Tibial artery (tissue), 4 donors: ENCODE data around the gene IRF2.

Experiments used
- DNase-seq, 2 donors: peaks; one replicate each; pipeline ENCODE4 v3.0.0-alpha.2; 2019
- H3K27ac ChIP-seq, 2 donors: fragments of 200-600 bp; sonication (generic) in 1 of 2; 1 replicate in 1 of 2; 2 replicates in 1 of 2; pipeline ENCODE4 v1.5.1; 2018 to 2019; ENCODE audit warnings: mild to moderate bottlenecking in 1 of 2
- H3K27me3 ChIP-seq, 2 donors: fragments of 200-600 bp; sonication (generic) in 1 of 2; one replicate each; pipeline versions ENCODE4 v1.5.1 to v1.6.0; 2016 to 2019
- H3K36me3 ChIP-seq, 3 donors: fragments of 200-600 bp; sonication (generic) in 2 of 3; one replicate each; pipeline ENCODE4 v1.5.1; 2016 to 2019; ENCODE audit warnings: mild to moderate bottlenecking in 2 of 3
- H3K4me1 ChIP-seq, 4 donors: fragments of 200-600 bp; sonication (generic) in 2 of 4; 1 replicate in 3 of 4; 2 replicates in 1 of 4; pipeline ENCODE4 v1.5.1; 2016 to 2019
- H3K4me3 ChIP-seq, 2 donors: fragments of 200-600 bp; sonication (generic) in 1 of 2; 1 replicate in 1 of 2; 2 replicates in 1 of 2; pipeline ENCODE4 v1.5.1; 2018 to 2019; ENCODE audit warnings: mild to moderate bottlenecking in 2 of 2
- H3K9me3 ChIP-seq, 3 donors: fragments of 200-600 bp; sonication (generic) in 1 of 3; one replicate each; pipeline ENCODE4 v1.5.1; 2016 to 2019
- CTCF ChIP-seq, 2 experiments: fragments of 200-600 bp in 1 of 2; fragments of 450-650 bp in 1 of 2; IDR thresholded peaks; one replicate each; pipeline ENCODE4 v1.5.1; 2017 to 2019; ENCODE audit warnings: antibody characterized with exemption in 2 of 2, mild to moderate bottlenecking in 1 of 2, moderate library complexity in 1 of 2
- intact Hi-C: fragments of 100-400 bp; cut with DNase I; formaldehyde crosslinking; loops from one replicate; pipeline ENCODE4 v1.15.0; 2023; ENCODE audit warnings: low total_unique reads

Gene IRF2

GRCh38 chr4:184439856-184440594, 34.3 kb downstream of the IRF2 start:
- H3K4me1 ChIP-seq, result peaks cover 0 to 78% (median 33%) of the 10 kb centered on the region in 4 donors
- no peak for DNase-seq
- no peaks in the 10 kb centered on the region for H3K36me3 ChIP-seq
- intact Hi-C loops, result loop anchor here (5.0 kb wide), 1 partner anchor 517 kb away; no protein-coding TSS in a partner anchor
- H3K27ac ChIP-seq, result peak overlapping the region in 1 of 2 donors; percentile 39
- H3K9me3 ChIP-seq, result no peaks in the 10 kb centered on the region
- TF ChIP-seq CTCF (IDR thresholded peaks at IDR 0.05), result no peak
- H3K4me3 ChIP-seq, result peak overlapping the region; percentile 7 to 11
- H3K27me3 ChIP-seq, result no peaks in the 10 kb centered on the region

- Histone ChIP-seq H3K9me3 (no peaks in the 10 kb centered on the region), H3K4me1 (peaks cover 0 to 78% (median 30%) of the 10 kb centered on the region in 4 donors), H3K27ac (no peak overlapping the region), H3K27me3 (no peaks in the 10 kb centered on the region), H3K36me3 (no peaks in the 10 kb centered on the region), H3K4me3 (no peak overlapping the region)
- DNase-seq, result no peak
- intact Hi-C loops, result loop anchor here (5.0 kb wide), 1 partner anchor 518 kb away; no protein-coding TSS in a partner anchor
- TF ChIP-seq CTCF (IDR thresholded peaks at IDR 0.05), result no peak
Observed at GRCh38 chr4:184439386-184439785, 35.0 kb downstream of the IRF2 start.

- H3K27ac ChIP-seq, result no peak overlapping the region
Observed at GRCh38 chr4:184438375-184438774, 36.0 kb downstream of the IRF2 start.

GRCh38 chr4:184437565-184438265, 36.6 kb downstream of the IRF2 start:
- no peaks in the 10 kb centered on the region for H3K9me3 ChIP-seq
- no peak overlapping the region for H3K27ac ChIP-seq
- intact Hi-C loops, result loop anchor here (5.0 kb wide), 1 partner anchor 520 kb away; no protein-coding TSS in a partner anchor
- H3K36me3 ChIP-seq, result no peaks in the 10 kb centered on the region
- no peak for TF ChIP-seq CTCF (IDR thresholded peaks at IDR 0.05)
- no peak overlapping the region for H3K4me3 ChIP-seq
- DNase-seq, result no peak
- H3K4me1 ChIP-seq, result peaks cover 0 to 66% (median 30%) of the 10 kb centered on the region in 4 donors
- H3K27me3 ChIP-seq, result no peaks in the 10 kb centered on the region

More at GRCh38 chr4:184438375-184438774, 36.0 kb downstream of the IRF2 start:
- Histone ChIP-seq H3K4me1 (peaks cover 0 to 69% (median 30%) of the 10 kb centered on the region in 4 donors), H3K9me3 (no peaks in the 10 kb centered on the region), H3K36me3 (no peaks in the 10 kb centered on the region), H3K4me3 (no peak overlapping the region), H3K27me3 (no peaks in the 10 kb centered on the region)
- DNase-seq, result no peak
- no peak for TF ChIP-seq CTCF (IDR thresholded peaks at IDR 0.05)
- intact Hi-C loops, result loop anchor here (5.0 kb wide), 1 partner anchor 519 kb away; no protein-coding TSS in a partner anchor

GRCh38 chr4:184434501-184435066, 39.8 kb downstream of the IRF2 start:
- Histone ChIP-seq H3K4me1 (peaks cover 0 to 49% (median 12%) of the 10 kb centered on the region in 4 donors), H3K9me3 (no peaks in the 10 kb centered on the region), H3K4me3 (no peak overlapping the region), H3K27ac (no peak overlapping the region), H3K36me3 (no peaks in the 10 kb centered on the region), H3K27me3 (no peaks in the 10 kb centered on the region)
- TF ChIP-seq CTCF (IDR thresholded peaks at IDR 0.05), result no peak
- DNase-seq, result no peak
- intact Hi-C loops, result loop anchor here (5.0 kb wide), 1 partner anchor 523 kb away; no protein-coding TSS in a partner anchor
